Left kidney (tissue), 2 donors: ENCODE data around the gene PLIN4. TPM values are rescaled to one million over a fixed set of nuclear protein-coding genes. Genes with fewer than 3 reads are reported as not detected.

Source experiments
- DNase-seq: peaks from one replicate; pipeline ENCODE4 v3.0.0-alpha.2; 2013
- polyA plus RNA-seq: library from polyadenylated mRNA; unstranded; fragments of 120-200 nt; gene quantifications from one replicate; pipeline ENCODE4 v1.2.1, GENCODE V29; 2013; ENCODE audit not compliant: insufficient read length

Gene PLIN4
- polyA plus RNA-seq, 1 donor, result 1.3 TPM

GRCh38 chr19:4455719-4456475 is 62.4 kb downstream of the PLIN4 start:
- DNase-seq, result peak; percentile 82

- no peak for DNase-seq
Observed at GRCh38 chr19:4454747-4455718, 63.3 kb downstream of the PLIN4 start.

GRCh38 chr19:4453232-4454179 is 64.8 kb downstream of the PLIN4 start:
- no peak for DNase-seq

- DNase-seq, result no peak
Observed at GRCh38 chr19:4452230-4452990, 65.9 kb downstream of the PLIN4 start.

Other genes starting within 250 kb of the PLIN4 start
- 2.4 TPM for gene SHD, start 239.2 kb downstream of the PLIN4 start, polyA plus RNA-seq
- 0.42 TPM for gene TMIGD2, start 216.1 kb downstream of the PLIN4 start, polyA plus RNA-seq
- gene FSD1, start 213.9 kb downstream of the PLIN4 start, polyA plus RNA-seq, result 7.2 TPM
- 23.3 TPM for gene STAP2, start 179.7 kb downstream of the PLIN4 start, polyA plus RNA-seq
- gene MPND, start 174.9 kb downstream of the PLIN4 start, polyA plus RNA-seq, result 23.2 TPM
- 54.0 TPM for gene SH3GL1, start 117.9 kb downstream of the PLIN4 start, polyA plus RNA-seq
- 33.5 TPM for gene CHAF1A, start 115.8 kb downstream of the PLIN4 start, polyA plus RNA-seq
- 90.3 TPM for gene UBXN6, start 60.7 kb downstream of the PLIN4 start, polyA plus RNA-seq
- 58.8 TPM for gene HDGFL2, start 46.2 kb downstream of the PLIN4 start, polyA plus RNA-seq
- gene PLIN5, start 16.7 kb upstream of the PLIN4 start, polyA plus RNA-seq, result 5.3 TPM
- 0.90 TPM for gene LRG1, start 21.6 kb upstream of the PLIN4 start, polyA plus RNA-seq
- gene SEMA6B, start 41.2 kb upstream of the PLIN4 start, polyA plus RNA-seq, result 1.5 TPM
- 13.5 TPM for gene TNFAIP8L1, start 121.0 kb upstream of the PLIN4 start, polyA plus RNA-seq
- gene MYDGF, start 151.9 kb upstream of the PLIN4 start, polyA plus RNA-seq, result 59.2 TPM
- gene DPP9, start 205.4 kb upstream of the PLIN4 start, polyA plus RNA-seq, result 25.9 TPM